Esophagus mucosa (tissue), 1 donor: ENCODE results near the gene C1orf52. TPM values are rescaled to one million over a fixed set of nuclear protein-coding genes. Genes with fewer than 3 reads are reported as not detected.

Experiments used
- total RNA-seq: library from RNA; stranded (reverse); gene quantifications from one replicate; pipeline ENCODE4 v1.2.4, GENCODE V29; 2023
- donor health status: DM: yes; HTN: yes; CAD: no.

C1orf52 gene
- total RNA-seq, 1 donor from 2014 or later, result 11.7 TPM

Other genes with a start within 250 kb of the C1orf52 start
- 0.36 TPM for gene MCOLN3, start 211.2 kb downstream of the C1orf52 start, total RNA-seq
- 0.84 TPM for gene SYDE2, start 58.6 kb downstream of the C1orf52 start, total RNA-seq
- gene BCL10, start 17.0 kb upstream of the C1orf52 start, total RNA-seq, result 52.1 TPM
- 11.4 TPM for gene DDAH1, start 205.5 kb upstream of the C1orf52 start, total RNA-seq